NT2/D1 (cell line): ENCODE results near the gene CLDN19.
"Not testable (repeated sequence)": the region's sequence is repeated elsewhere in the genome, so short reads cannot be mapped to it uniquely, and the experiment has no call there.

Source experiments
- DNase-seq: peaks from one replicate; pipeline ENCODE4 v3.0.0-alpha.2; 2011; ENCODE audit warnings: low read depth, low spot score
- H3K27me3 ChIP-seq: 2 replicates; pipeline ENCODE4 v1.6.0; 2011; ENCODE audit warnings: mild to moderate bottlenecking; ENCODE audit not compliant: insufficient read length, insufficient read depth
- H3K36me3 ChIP-seq: 2 replicates; pipeline ENCODE4 v1.6.1; 2011; ENCODE audit warnings: mild to moderate bottlenecking, low read length, mixed read lengths; ENCODE audit not compliant: insufficient read depth, insufficient read length
- H3K4me1 ChIP-seq: 2 replicates; pipeline ENCODE4 v1.5.1; 2011; ENCODE audit not compliant: insufficient read depth, insufficient read length
- H3K4me3 ChIP-seq: 2 replicates; pipeline ENCODE4 v1.5.1; 2011; ENCODE audit warnings: low read depth; ENCODE audit not compliant: insufficient read length
- H3K9ac ChIP-seq: 2 replicates; pipeline ENCODE4 v1.6.0; 2011; ENCODE audit warnings: low read depth; ENCODE audit not compliant: insufficient read length
- H3K9me3 ChIP-seq: 2 replicates; pipeline ENCODE4 v1.5.1; 2011; ENCODE audit warnings: mild to moderate bottlenecking, low read length; ENCODE audit not compliant: insufficient read depth
- SUZ12 ChIP-seq: IDR thresholded peaks from 2 replicates; pipeline ENCODE4 v1.6.1; 2011; ENCODE audit not compliant: insufficient read length, insufficient read depth; ENCODE audit errors: extremely low read depth
- YY1 ChIP-seq: IDR thresholded peaks from 2 replicates; pipeline ENCODE4 v1.6.1; 2011; ENCODE audit not compliant: insufficient read length, insufficient read depth
- ZNF274 ChIP-seq: IDR thresholded peaks from 2 replicates; pipeline ENCODE4 v1.6.1; 2011; ENCODE audit warnings: mild to moderate bottlenecking, low read depth, low read length

CLDN19 gene

GRCh38 chr1:42732126-42732680, 7.8 kb downstream of the CLDN19 start:
- H3K9ac ChIP-seq, result no peak overlapping the region
- H3K36me3 ChIP-seq, result peaks cover 2% of the 10 kb centered on the region
- TF ChIP-seq SUZ12, result no peak
- TF ChIP-seq ZNF274, result no peak
- TF ChIP-seq YY1, result no peak
- DNase-seq, result no peak
- H3K4me3 ChIP-seq, result no peak overlapping the region
- no peaks in the 10 kb centered on the region for H3K27me3 ChIP-seq
- no peaks in the 10 kb centered on the region for H3K9me3 ChIP-seq
- H3K4me1 ChIP-seq, result peaks cover 25% of the 10 kb centered on the region

- DNase-seq, result no peak
- Histone ChIP-seq H3K36me3 (peaks cover 2% of the 10 kb centered on the region), H3K9ac (no peak overlapping the region)
Observed at GRCh38 chr1:42731585-42731984, 8.5 kb downstream of the CLDN19 start.

GRCh38 chr1:42730988-42731387, 9.0 kb downstream of the CLDN19 start:
- no peaks in the 10 kb centered on the region for H3K9me3 ChIP-seq
- peaks cover 2% of the 10 kb centered on the region for H3K36me3 ChIP-seq
- peaks cover 22% of the 10 kb centered on the region for H3K4me1 ChIP-seq
- no peak for DNase-seq
- TF ChIP-seq SUZ12, result no peak
- TF ChIP-seq ZNF274, result no peak
- TF ChIP-seq YY1, result no peak
- H3K27me3 ChIP-seq, result no peaks in the 10 kb centered on the region
- H3K4me3 ChIP-seq, result no peak overlapping the region
- H3K9ac ChIP-seq, result no peak overlapping the region

More at GRCh38 chr1:42731585-42731984, 8.5 kb downstream of the CLDN19 start:
- Histone ChIP-seq H3K4me3 (no peak overlapping the region), H3K4me1 (peaks cover 25% of the 10 kb centered on the region), H3K27me3 (no peaks in the 10 kb centered on the region), H3K9me3 (no peaks in the 10 kb centered on the region)
- TF ChIP-seq YY1, result no peak
- no peak for TF ChIP-seq ZNF274
- TF ChIP-seq SUZ12, result no peak

GRCh38 chr1:42730002-42730401, 10.0 kb downstream of the CLDN19 start:
- no peak overlapping the region for H3K4me3 ChIP-seq
- no peaks in the 10 kb centered on the region for H3K27me3 ChIP-seq
- DNase-seq, result no peak
- H3K9ac ChIP-seq, result no peak overlapping the region
- no peaks in the 10 kb centered on the region for H3K9me3 ChIP-seq
- peaks cover 15% of the 10 kb centered on the region for H3K4me1 ChIP-seq
- H3K36me3 ChIP-seq, result no peaks in the 10 kb centered on the region
- TF ChIP-seq SUZ12 (no peak), YY1 (no peak), ZNF274 (no peak)

GRCh38 chr1:42725820-42726219, 14.2 kb downstream of the CLDN19 start:
- H3K36me3 ChIP-seq, H3K9me3 ChIP-seq, H3K4me3 ChIP-seq, H3K9ac ChIP-seq, DNase-seq, H3K27me3 ChIP-seq, H3K4me1 ChIP-seq: not testable (repeated sequence)

- no peak for TF ChIP-seq YY1
- TF ChIP-seq ZNF274, result no peak
- no peak for TF ChIP-seq SUZ12
- H3K4me3 ChIP-seq, result no peak overlapping the region
- no peak overlapping the region for H3K9ac ChIP-seq
- no peaks in the 10 kb centered on the region for H3K27me3 ChIP-seq
- H3K4me1 ChIP-seq, result no peaks in the 10 kb centered on the region
- no peaks in the 10 kb centered on the region for H3K9me3 ChIP-seq
- H3K36me3 ChIP-seq, result peaks cover 5% of the 10 kb centered on the region
- DNase-seq, result no peak
Observed at GRCh38 chr1:42723511-42723910, 16.5 kb downstream of the CLDN19 start.

GRCh38 chr1:42722403-42722802, 17.6 kb downstream of the CLDN19 start:
- H3K9ac ChIP-seq, H3K4me1 ChIP-seq, H3K9me3 ChIP-seq, H3K4me3 ChIP-seq, H3K27me3 ChIP-seq, DNase-seq: not testable (repeated sequence)
- peaks cover 16% of the 10 kb centered on the region for H3K36me3 ChIP-seq

GRCh38 chr1:42721926-42722325, 18.1 kb downstream of the CLDN19 start:
- TF ChIP-seq SUZ12 (no peak), ZNF274 (no peak), YY1 (no peak)
- Histone ChIP-seq H3K9me3 (no peaks in the 10 kb centered on the region), H3K27me3 (no peaks in the 10 kb centered on the region), H3K4me3 (no peak overlapping the region), H3K9ac (no peak overlapping the region), H3K4me1 (no peaks in the 10 kb centered on the region), H3K36me3 (peaks cover 20% of the 10 kb centered on the region)
- DNase-seq, result no peak
